GM21737 (cell line): ENCODE results near the gene CHSY1.
A peak's percentile ranks its signal among the peaks of the same experiment; 100 is the strongest.

Experiments
- ATAC-seq: cut with Tn5 transposase; IDR thresholded peaks from one replicate; pipeline ENCODE4 v1.9.1; 2021; ENCODE audit warnings: mild to moderate bottlenecking, moderate library complexity; ENCODE audit not compliant: unreplicated experiment

The CHSY1 gene

DNA sequence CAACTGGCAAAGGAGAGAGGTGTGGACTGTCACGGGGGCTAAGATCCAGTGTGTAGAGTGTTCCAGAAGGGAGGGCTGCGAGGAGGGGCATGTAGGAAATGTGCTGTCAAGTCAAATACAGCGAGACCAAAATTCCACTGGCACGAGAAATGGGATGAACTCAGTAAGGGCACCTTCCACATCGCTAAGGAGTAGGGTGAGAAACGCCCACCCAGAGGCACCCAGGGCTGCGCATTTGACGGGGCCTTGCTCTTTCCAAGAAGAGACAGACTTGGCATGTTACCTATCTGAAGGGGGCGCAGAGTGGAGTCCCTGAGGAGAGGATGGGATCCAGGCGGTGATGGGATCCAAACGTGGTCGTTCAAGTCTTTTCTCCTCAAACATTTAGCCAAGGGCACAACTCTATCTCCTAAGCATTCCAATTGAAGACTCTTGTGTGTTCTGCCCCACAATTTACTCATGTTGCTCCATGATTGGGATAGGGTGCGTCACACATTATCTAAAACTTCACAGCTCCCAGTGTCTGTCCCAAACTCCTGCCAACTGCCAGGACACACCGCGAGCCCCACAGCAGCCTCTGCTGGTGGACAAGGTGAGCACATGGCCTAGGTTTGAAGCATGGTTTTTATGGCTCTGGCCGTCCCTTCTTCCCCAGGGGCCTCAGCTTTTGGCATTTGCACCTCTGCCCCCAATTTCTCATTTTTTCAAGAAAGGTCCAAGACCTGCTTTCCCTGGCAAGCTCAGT, 17.8 kb upstream of the CHSY1 start:
- no peak for ATAC-seq

DNA sequence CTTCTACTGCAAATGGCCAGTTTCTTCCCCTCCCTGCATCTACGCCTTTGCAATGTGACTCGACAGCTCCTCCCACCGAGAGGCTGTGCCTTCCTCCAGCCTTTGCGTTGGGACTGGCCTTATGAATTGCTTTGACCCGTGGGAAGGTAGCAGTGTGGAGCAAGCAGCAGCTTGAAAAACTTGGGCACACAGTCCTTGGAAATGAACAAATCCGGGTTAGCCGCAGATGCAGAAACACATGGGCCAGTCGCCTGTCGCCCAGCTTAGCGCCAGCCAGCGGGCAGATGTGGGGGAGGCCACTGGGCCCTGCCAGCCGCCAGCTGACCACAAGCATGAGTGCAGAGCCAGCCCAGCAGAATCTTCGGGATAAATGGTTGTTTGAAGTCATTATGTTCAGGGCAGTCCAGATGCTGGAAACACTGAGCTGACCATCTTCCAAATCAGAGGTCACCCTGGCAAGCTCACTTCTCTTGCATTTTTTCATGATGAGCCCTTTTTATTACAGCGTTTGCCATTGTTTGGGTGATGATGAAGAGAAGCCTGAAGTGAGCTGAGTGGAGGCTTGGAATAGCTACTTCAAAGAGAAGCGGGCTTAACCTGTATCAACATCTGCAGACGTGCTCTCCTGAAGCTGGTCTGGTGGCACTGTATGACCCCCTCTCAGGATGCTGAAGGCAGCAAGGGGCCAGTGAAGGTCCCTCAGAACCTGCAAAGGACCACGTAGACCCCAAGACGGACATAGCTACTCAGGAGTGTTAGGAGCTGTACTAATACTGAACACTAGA, 15.7 kb upstream of the CHSY1 start:
- no peak for ATAC-seq

DNA sequence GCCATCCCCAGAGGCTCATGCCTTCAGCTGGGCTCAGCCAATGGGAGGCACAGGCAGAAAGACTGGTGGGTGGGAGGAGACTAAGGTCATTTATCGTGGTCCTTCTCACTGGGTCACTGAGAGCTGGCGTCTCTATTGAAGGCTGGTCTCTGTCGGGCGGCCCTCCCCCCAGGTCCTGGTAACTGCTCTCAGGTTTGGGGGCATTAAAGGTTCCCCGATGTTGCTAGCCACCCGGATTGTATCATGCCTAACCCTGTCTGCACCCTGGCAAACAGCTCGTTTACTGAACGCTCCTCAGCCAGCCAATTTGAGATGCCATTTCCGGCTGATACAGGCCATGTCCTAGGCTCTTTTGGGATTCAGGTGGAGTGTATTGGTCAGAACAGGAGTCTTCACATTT, 14.9 kb upstream of the CHSY1 start:
- no peak for ATAC-seq

DNA sequence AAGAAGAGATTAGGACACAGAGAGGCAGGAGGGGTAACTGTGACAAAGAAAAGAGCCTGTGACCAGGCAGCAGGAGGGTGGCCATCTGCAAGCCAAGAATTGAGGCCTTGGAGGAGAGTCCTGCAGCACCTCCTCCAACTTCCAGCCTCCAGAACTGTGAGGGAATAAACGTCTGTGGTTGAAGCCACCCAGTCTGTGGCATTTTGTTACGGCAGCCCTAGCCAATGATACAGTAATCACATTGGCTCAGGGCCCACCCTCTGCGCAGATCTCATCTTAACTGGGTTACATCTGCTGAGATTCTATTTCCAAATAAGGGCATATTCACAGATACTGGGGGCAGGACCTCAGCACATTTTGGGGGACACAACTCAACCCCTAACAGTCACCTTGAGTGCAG, 14.2 kb upstream of the CHSY1 start:
- ATAC-seq: no peak

GRCh38 chr15:101264911-101265641, 13.2 kb upstream of the CHSY1 start:
- no peak for ATAC-seq

DNA sequence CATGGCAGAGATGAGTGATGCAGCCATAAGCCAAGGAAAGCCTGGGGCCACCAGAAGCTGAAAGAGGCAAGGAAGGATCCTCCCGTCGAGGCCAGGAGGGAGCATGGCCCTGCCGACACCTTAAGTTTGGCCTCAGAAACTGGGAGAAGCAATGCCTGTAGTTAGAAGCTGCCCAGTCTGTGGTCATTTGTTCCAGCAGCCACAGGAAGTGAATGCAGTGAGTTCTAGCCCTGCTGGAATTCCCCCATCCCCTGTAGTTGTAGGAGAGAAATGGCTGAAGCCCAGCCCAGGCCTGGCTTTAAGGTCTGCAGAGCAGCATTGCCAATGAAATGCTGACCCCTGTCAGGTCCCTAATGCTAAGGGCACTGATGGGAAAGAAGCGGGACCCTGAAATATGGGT, 12.2 kb upstream of the CHSY1 start:
- ATAC-seq: no peak

- ATAC-seq: no peak
These were observed 10.7 kb upstream of the CHSY1 start for GRCh38 chr15:101262551-101262950.

DNA sequence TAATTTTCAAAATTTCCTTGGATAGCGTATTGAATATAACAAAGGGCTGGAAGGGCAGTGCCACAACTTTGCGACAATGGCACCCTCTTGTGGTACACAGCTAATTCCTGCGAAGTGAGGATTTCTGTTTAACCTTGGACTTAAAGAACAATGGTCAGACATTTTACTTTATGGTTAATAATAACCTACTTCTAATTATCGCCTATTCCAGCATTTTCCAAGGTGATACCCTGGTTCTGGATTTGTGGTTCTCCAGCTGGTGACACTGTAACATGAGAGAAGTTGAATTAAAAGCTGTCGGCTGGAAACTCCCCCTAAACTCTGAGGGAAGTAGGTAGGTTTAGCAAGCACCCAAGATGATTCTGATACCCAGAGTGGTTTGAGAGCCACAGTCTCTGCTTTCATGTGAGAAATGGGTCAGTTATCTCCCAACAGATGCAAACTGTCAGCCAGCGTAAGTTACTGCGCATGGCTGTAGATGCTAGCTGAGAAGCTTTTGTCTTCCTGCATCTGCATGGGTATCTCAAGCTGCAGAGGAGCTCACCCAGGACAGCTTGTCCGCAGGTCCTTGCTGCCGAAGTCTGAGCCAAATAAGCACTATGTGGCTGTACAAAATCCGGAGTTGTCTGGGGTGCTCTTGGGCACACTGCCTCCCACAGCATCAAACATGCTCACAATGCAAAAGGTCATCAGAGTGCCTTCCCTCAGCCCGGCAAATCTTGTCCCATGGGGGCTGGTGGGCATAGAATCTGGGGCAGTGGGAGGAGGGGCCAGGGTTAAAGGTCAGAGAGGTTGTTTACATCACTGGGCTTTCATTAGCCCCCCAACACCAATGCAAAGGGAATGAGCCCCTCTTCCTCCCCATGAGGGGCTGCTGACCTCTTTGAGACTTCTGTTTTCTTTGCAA, 6.6 kb upstream of the CHSY1 start:
- no peak for ATAC-seq

GRCh38 chr15:101256757-101257156, 4.9 kb upstream of the CHSY1 start:
- no peak for ATAC-seq

GRCh38 chr15:101255615-101256241, 3.9 kb upstream of the CHSY1 start:
- no peak for ATAC-seq

DNA sequence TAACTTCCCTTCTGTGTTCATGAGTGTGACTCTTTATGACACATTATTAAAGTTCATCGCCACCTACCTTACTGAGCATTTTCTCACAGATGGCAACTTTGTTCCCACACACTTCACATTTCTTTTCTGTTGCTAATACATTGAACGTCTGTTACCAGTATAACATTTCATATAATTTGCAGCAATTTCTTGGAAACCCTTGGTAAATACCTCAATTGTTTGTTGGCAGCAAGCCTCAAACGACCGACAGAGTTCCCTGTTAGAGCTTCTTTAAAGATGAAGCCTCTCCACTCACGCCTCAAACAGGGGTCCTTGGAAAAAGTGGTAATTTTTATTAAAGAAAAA, 3.2 kb upstream of the CHSY1 start:
- ATAC-seq: no peak

DNA sequence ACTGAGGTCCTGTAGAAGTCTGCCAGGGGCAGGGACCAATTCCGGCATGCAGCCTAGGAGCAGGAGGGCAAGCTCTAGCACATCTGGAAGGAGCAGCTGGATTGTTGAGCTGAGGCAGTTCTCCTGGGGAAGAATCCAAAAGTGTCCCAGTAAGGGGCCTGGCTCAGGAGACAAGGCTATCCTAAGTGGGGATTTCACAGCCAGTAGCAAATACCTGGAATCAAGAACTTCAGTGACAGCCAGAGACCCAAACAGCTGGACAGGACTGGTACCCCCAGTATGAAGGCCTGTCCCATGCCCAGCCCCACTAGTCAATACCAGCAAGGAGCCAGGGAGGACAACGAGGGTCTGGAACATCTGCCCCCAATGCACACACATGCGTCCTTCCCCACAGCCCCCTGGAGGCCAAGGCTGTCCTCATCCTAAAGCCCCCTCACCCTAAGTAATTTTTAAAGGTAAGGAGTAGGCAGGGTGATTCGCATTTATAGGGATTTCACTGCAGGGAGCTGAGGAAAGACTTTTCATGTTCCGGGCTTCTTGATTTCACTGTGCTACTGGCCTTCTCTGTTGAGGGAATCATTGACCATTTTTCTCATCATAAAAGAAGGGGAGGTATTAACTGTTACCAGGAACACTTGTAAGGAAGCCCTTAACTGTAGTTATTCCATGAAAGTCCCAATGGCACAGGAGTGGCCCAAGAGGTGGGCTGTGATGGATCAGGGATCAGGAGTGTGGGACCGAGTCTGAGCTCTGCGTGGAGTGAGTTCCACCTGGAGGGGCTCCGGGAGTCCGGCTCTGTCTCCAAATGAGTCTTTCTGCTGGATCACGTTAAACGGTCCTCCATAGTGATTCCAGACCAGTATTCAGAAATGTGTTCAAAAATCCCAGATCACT, 2.6 kb upstream of the CHSY1 start:
- no peak for ATAC-seq

DNA sequence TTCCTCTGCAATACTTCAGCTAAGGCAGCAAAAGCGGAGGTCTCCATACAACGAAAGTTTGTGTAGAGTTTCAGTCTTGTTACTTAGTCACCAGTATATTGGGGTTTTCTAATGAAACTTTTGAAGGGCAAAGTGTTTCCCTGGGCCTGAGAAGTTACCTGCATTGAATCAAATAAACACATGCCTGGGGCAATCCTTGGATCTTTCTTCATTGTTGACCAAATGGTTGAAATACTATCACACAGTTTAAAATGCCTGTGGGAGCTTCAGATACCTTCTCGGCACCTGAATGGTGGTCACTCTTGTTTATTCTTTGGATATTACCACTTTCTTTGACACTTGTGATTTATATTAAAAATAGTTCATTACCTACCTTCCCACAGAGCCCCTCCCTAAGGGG, 988 bp upstream of the CHSY1 start:
- no peak for ATAC-seq

DNA sequence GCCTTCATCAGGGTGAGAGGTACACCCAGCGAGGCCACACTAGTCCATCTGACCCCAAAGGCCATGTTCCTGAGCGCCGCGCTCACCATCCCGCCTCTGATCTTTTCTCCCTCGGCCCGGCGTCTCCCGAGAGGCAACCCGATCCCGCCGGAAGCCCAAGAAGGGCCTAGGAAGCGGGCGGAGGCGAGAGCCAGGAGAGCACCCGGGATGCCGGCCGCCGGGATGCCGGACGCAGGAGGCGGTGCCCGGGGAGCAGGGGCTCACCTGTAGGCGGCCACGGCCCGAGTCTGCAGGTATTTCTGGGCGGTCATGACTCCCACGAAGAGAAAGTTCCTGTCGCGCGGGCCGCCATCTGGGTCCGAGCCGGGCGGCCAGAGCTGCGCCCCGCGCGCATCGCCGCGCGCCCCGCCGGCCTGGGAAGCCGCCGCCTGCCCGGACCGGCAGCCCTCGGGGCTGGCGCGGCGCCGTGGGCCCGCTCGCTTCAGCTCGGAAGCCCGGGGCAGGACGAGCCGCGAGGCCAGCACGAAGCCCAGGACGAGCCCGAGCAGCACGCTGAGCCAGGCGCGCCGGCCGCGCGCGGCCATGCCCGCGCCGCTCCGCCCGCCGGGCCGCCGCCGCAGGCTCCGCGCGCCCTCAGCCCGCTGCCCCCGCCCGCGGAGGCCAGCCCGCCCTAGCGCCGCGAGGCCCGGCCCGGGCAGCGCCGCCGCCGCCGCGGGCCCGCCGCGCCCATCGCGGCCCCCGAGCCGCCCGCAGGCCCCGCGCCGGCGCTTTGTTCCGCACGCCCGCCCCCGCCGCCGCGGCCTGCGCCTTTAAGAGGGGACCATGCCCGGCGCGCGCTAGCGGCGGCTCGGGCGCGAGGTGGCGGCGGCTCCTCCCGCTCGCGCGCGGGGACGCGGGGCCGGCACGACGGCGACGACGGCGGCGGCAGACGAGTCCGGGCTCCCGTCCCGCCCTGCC, 697 bp downstream of the CHSY1 start:
- ATAC-seq: peak; percentile 23

GRCh38 chr15:101250341-101250831, 1.5 kb downstream of the CHSY1 start:
- ATAC-seq: no peak

DNA sequence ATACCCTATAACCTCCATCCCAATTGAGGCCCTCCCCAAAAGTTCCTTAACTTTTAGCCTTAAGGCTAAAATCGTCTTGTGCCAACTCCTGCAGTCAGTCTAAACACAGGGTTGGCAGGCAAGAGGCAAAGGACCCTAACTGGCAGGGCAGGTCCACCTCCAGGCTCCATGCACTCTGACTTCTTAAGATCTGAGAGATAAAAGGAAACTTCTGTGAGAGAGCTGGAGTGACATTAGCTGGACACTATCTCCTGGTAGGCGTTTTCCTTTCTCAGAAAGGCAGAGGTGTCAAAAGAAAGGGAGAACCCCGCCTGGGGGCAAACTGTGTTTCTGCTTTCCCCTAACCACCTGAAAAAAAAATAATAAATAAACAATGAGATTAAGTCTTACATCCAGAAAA, 3.6 kb downstream of the CHSY1 start:
- no peak for ATAC-seq

GRCh38 chr15:101246824-101247745, 4.8 kb downstream of the CHSY1 start:
- ATAC-seq: no peak
